ENCODE data around the gene GSDMA. TPM values are rescaled to one million over a fixed set of nuclear protein-coding genes. Genes with fewer than 3 reads are reported as not detected.
"Not testable (repeated sequence)": the region's sequence is repeated elsewhere in the genome, so short reads cannot be mapped to it uniquely, and the experiment has no call there.

GSDMA gene
- total and polyA plus RNA-seq, 2 experiments from 2014 or later = 0.08 TPM; not detected in 1

DNA sequence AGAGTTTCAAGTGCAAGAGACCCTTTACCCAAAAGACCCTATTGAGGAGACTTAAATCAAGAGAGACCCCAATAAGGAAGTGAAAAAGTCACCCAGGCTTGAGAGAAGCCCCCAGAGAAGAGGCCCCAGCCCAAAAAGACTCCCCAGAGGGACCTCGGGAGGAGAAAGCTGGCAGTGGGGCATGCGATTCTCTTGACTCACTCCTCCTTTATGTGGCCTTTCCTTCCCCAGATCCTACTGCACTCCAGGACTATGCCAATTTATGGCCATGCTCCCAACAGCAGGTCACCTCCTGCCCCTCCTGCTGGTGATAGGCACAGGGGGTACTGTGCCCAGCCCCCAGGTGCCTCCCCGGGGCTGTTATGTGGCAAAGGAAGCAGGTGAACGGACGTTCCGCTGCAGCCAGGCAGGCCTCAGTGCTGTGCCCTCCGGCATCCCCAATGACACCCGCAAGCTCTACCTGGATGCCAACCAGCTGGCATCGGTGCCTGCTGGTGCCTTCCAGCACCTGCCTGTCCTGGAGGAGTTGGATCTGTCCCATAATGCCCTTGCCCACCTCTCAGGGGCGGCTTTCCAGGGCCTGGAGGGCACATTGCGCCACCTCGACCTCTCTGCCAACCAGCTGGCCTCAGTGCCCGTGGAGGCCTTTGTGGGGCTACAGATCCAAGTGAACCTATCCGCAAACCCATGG, 19.0 kb upstream of the GSDMA start:
- no peaks in the 10 kb centered on the region for H3K9me3 ChIP-seq (ENCODE audit: low read depth)
- peaks cover 8% of the 10 kb centered on the region for H3K4me1 ChIP-seq (ENCODE audit: insufficient read depth)
- no peaks in the 10 kb centered on the region for H3K36me3 ChIP-seq (replicated peaks; ENCODE audit: insufficient read depth, low read depth)
- no peaks in the 10 kb centered on the region for H3K27me3 ChIP-seq
- no peak overlapping the region for H3K4me3 ChIP-seq
- no peaks in the 10 kb centered on the region for H4K20me1 ChIP-seq (ENCODE audit: insufficient read depth, poor library complexity, severe bottlenecking)
- 96% methylated on average over 14 of the region's 14 CpGs for WGBS (ENCODE audit: low lambda C conversion rate, missing lambda C conversion rate)
- H3K27ac ChIP-seq = no peak overlapping the region
- H3K79me2 ChIP-seq = no peaks in the 10 kb centered on the region
- no peak overlapping the region for H3K4me2 ChIP-seq
- H2AFZ ChIP-seq = no peak overlapping the region
- no peaks in the 10 kb centered on the region for H3K9me2 ChIP-seq (replicated peaks; ENCODE audit: insufficient read depth)
- no peak for DNase-seq (ENCODE audit: low spot score)
- TF ChIP-seq EZH2phosphoT487 (IDR thresholded peaks at IDR 0.05; ENCODE audit: low read depth, severe bottlenecking, unreplicated experiment) = no peak
- TF ChIP-seq, protein P1, sequence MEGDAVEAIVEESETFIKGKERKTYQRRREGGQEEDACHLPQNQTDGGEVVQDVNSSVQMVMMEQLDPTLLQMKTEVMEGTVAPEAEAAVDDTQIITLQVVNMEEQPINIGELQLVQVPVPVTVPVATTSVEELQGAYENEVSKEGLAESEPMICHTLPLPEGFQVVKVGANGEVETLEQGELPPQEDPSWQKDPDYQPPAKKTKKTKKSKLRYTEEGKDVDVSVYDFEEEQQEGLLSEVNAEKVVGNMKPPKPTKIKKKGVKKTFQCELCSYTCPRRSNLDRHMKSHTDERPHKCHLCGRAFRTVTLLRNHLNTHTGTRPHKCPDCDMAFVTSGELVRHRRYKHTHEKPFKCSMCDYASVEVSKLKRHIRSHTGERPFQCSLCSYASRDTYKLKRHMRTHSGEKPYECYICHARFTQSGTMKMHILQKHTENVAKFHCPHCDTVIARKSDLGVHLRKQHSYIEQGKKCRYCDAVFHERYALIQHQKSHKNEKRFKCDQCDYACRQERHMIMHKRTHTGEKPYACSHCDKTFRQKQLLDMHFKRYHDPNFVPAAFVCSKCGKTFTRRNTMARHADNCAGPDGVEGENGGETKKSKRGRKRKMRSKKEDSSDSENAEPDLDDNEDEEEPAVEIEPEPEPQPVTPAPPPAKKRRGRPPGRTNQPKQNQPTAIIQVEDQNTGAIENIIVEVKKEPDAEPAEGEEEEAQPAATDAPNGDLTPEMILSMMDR (IDR thresholded peaks at IDR 0.05; ENCODE audit: poor library complexity) = no peak
- no peak for TF ChIP-seq EZH2 (IDR thresholded peaks at IDR 0.05; ENCODE audit: borderline replicate concordance)

DNA sequence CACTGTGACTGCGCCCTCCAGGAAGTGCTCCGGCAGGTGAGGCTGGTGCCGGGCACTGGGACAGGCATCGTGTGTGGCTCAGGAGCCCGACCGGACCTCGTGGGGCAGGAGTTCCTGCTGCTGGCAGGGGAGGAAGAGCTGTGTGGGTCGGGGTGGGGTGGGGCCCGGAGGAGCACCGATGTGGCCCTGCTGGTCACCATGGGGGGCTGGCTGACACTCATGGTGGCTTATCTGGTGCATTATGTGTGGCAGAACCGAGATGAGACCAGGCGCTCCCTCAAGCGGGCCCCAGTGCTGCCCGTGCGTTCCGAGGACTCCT, 18.5 kb upstream of the GSDMA start:
- DNase-seq (ENCODE audit: low spot score) = no peak
- H3K9me3 ChIP-seq (ENCODE audit: low read depth) = no peaks in the 10 kb centered on the region

DNA sequence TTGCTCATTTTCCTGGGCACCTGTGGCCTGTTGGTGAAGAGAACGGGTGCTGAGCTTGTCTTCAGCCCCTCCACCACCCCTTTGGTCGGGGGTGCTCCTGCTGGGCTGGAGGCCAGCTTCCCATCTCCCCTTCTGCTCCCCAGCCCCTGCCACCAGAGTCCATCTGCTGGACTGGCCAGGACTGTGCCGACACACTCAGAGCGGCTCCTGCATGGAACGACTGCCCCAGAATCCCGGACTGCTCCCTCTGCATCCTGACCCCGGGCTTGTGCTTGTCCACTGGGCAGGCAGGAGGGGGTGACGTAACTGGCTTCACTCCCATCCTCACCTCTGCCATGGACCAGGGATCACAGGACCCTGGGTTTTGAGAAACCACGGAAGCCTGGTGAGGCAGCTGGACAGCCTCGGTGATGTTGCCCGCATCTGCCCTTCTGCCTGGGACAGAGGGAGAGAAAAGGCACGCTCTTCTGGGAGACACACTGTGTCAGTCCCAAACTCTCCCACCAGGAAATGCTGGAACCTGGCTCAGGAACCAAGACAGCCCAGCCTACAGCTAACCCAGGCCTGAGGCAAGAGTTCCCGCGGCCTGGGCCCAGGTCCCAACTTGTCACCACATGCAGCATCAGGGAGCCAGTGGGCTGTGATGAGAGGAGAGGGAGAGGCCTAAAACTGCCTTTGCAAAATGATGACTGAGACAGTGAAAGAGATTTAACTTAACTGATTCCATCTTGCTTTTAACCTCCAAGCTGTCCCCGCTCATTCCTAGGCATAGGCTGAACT, 16.1 kb upstream of the GSDMA start:
- H3K4me1 ChIP-seq (ENCODE audit: insufficient read depth) = no peaks in the 10 kb centered on the region
- no peak overlapping the region for H3K4me3 ChIP-seq
- no peak overlapping the region for H2AFZ ChIP-seq
- DNase-seq (ENCODE audit: low spot score) = no peak
- H3K79me2 ChIP-seq = no peaks in the 10 kb centered on the region
- no peak for TF ChIP-seq EZH2phosphoT487 (IDR thresholded peaks at IDR 0.05; ENCODE audit: low read depth, severe bottlenecking, unreplicated experiment)
- TF ChIP-seq, protein P1 (IDR thresholded peaks at IDR 0.05; ENCODE audit: poor library complexity) = no peak
- no peak for TF ChIP-seq EZH2 (IDR thresholded peaks at IDR 0.05; ENCODE audit: borderline replicate concordance)
- H3K27me3 ChIP-seq = no peaks in the 10 kb centered on the region
- no peaks in the 10 kb centered on the region for H3K9me2 ChIP-seq (replicated peaks; ENCODE audit: insufficient read depth)
- WGBS (ENCODE audit: low lambda C conversion rate, missing lambda C conversion rate) = 81% methylated on average over 15 of the region's 15 CpGs
- H4K20me1 ChIP-seq (ENCODE audit: insufficient read depth, poor library complexity, severe bottlenecking) = no peaks in the 10 kb centered on the region
- H3K36me3 ChIP-seq (replicated peaks; ENCODE audit: insufficient read depth, low read depth) = no peaks in the 10 kb centered on the region
- H3K27ac ChIP-seq = no peak overlapping the region
- H3K4me2 ChIP-seq = no peak overlapping the region
- no peaks in the 10 kb centered on the region for H3K9me3 ChIP-seq (ENCODE audit: low read depth)

More for the DNA sequence above, 18.5 kb upstream of the GSDMA start:
- Histone ChIP-seq H2AFZ (no peak overlapping the region), H3K27ac (no peak overlapping the region), H3K79me2 (no peaks in the 10 kb centered on the region), H3K36me3 (replicated peaks; ENCODE audit: insufficient read depth, low read depth) (no peaks in the 10 kb centered on the region), H3K9me2 (replicated peaks; ENCODE audit: insufficient read depth) (no peaks in the 10 kb centered on the region), H3K4me3 (no peak overlapping the region), H3K4me1 (ENCODE audit: insufficient read depth) (peaks cover 6% of the 10 kb centered on the region), H3K27me3 (no peaks in the 10 kb centered on the region), H4K20me1 (ENCODE audit: insufficient read depth, poor library complexity, severe bottlenecking) (no peaks in the 10 kb centered on the region), H3K4me2 (no peak overlapping the region)
- TF ChIP-seq, protein P1 (IDR thresholded peaks at IDR 0.05; ENCODE audit: poor library complexity) = no peak
- TF ChIP-seq EZH2 (IDR thresholded peaks at IDR 0.05; ENCODE audit: borderline replicate concordance) (no peak), EZH2phosphoT487 (IDR thresholded peaks at IDR 0.05; ENCODE audit: low read depth, severe bottlenecking, unreplicated experiment) (no peak)
- 94% methylated on average over 9 of the region's 16 CpGs for WGBS (ENCODE audit: low lambda C conversion rate, missing lambda C conversion rate)

DNA sequence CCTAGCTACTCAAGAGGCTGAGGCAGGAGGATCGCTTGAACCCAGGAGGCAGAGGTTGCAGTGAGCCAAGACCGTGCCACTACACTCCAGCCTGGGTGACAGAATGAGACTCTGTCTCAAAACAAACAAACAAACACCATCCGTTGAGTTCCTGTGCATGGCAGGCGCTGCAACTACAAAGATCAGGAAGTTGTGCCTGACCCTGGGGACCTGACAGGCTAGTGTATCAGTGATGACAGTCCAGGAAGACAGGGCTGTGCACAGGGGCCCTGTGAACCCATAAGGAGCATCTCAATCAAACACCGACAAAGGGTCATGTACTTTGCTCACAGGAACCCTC, 14.3 kb upstream of the GSDMA start:
- WGBS (ENCODE audit: low lambda C conversion rate, missing lambda C conversion rate) = 91% methylated on average over 5 of the region's 5 CpGs
- H3K4me2 ChIP-seq; DNase-seq (ENCODE audit: low spot score); H3K9me3 ChIP-seq (ENCODE audit: low read depth); H3K27me3 ChIP-seq; H3K4me3 ChIP-seq; H4K20me1 ChIP-seq (ENCODE audit: insufficient read depth, poor library complexity, severe bottlenecking); H3K9me2 ChIP-seq (replicated peaks; ENCODE audit: insufficient read depth); H3K36me3 ChIP-seq (replicated peaks; ENCODE audit: insufficient read depth, low read depth); H3K79me2 ChIP-seq; H2AFZ ChIP-seq; H3K4me1 ChIP-seq (ENCODE audit: insufficient read depth): not testable (repeated sequence)
- peak overlapping the region; percentile 37 for H3K27ac ChIP-seq
